Stimulated activated CD8-positive, alpha-beta memory T cell treated with anti-CD3 and anti-CD28 coated beads, Interleukin-7, amount 100 ng/mL, for 24 hours (primary cell): ENCODE results near the gene MYCN.
"Not testable (repeated sequence)": the region's sequence is repeated elsewhere in the genome, so short reads cannot be mapped to it uniquely, and the experiment has no call there.

ENCODE experiments used
- DNase-seq: peaks from one replicate; pipeline ENCODE4 v3.0.0-alpha.2; 2020; ENCODE audit warnings: low read depth

MYCN gene

DNA sequence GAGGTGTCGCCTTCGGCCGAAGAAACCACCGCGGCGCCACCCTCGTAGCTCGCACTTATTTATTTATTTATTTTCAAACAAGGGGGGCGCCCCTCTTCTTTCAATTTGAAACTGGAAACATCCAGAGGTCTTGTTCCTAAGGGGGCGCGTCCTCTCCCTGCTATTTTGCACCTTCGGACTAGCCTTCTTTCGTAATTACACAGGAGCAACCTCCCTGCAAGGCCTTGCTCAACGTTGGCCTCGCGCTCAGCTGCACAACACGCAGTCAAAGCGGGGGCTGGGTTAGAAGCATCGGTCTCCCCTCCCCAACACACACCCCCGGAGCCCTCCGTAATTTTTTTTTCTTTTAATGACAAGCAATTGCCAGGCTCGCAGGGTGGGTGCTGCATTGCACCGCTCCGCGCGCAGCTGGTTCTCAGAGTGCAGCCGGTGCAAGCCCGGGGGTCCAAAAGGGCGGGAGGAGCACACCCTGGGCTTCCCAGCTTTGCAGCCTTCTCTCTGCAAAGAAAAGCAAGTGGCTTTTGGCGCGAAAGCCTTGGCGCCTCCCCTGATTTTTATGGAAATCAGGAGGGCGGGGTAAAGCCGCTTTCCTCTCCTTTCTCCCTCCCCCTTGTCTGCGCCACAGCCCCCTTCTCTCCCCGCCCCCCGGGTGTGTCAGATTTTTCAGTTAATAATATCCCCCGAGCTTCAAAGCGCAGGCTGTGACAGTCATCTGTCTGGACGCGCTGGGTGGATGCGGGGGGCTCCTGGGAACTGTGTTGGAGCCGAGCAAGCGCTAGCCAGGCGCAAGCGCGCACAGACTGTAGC is at the start of gene MYCN:
MYCN (plus strand) TSS at position 697 of the 807 bp plus-strand sequence. CDS start 1,515 bp downstream, outside the sequence.
- DNase-seq = no peak

DNA sequence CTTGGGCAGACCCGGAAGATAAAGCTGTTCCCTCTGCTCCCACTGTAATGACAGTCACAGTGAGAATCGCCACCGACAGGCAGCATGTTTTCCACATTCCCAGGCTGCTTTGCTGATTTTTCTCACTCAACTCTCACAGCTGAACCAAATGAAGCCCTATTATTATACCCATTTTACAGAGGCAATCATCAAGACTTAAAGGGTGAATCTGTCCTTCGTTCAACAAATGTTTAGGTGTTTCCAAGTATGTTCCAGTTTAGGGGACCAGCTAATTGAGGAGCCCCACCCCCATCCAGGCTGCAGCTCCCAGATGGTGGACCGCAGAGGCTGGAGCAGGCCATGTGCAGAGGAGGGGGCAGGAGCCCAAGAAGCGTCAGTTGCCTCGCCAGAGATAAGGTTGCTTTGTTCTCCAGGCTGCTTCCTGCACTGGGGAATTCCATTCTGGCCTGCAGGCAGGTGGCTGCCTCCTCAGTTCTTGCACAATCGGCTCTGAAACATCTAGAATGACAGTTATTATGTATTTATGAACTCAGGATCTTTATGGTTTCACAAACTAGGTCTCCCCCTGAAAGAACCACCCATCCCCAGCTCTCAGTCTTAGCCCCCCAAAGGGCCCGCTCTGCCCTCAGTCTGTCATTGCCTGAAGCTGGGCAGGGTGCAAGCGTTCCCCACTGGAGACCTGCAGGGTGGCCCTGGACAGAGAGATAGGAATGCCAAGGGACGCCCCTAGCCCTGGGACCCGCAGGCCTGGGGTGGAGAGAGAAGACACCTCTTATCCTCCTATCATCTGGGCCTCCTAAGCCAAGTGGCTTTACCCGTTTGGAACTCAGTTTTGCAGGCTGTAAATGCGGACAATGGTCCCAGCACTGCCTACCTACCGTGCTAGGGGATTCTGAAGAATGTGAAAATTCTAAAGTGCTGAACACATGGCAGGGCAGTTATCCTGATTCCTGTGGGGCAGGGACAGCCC is 49.1 kb upstream of the MYCN start:
- no peak for DNase-seq

DNA sequence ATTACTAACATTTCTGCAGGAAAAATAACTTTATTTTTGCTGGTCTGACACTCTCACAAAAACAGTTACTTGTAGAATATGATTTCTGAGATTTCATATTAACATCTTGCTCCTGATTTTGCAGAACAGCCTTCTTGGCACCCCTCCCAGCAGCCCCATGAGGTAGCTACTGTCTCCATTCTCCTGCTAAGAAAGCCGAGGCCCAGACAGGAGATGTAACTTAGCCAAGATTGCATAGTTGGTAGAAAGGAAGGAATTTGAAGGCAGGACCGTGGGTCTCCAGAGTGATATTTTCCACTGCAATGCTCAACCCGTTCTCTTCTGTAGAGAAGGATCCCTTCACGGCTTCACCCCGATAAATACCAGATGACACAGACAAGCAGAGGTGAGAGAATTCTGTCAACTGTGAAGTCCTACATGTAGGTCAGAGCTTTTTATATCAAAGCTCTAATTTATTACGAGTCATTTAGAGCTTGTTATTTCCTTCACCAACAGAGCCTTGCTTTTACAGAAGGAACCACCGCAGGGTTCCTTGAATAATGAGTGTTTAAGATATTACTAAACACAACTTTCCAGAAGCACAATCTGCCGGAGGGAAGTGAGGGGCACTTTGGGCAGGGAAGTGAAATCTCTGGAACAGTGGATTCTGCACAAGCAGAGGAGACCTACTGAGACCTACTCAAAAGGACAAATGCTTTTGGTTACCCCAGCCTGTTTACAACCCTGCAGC is 48.0 kb upstream of the MYCN start:
- DNase-seq = no peak

DNA sequence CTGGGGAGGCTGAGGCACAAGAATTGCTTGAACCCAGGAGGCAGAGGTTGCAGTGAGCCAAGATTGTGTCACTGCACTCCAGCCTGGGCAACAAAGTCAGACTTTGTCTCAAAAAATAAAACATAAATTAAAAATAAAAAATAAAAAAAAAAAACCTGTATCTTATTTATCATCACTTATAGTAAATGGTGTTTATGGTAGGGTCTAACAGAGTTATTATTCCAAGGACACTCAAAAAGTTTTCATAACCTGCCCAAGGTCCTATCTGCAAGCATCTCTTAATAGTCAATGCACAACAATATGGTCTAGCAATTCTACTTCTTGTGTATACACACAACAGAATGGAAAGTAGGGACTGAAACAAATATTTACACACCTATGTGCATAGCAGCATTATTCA is 47.3 kb upstream of the MYCN start:
- DNase-seq = no peak

DNA sequence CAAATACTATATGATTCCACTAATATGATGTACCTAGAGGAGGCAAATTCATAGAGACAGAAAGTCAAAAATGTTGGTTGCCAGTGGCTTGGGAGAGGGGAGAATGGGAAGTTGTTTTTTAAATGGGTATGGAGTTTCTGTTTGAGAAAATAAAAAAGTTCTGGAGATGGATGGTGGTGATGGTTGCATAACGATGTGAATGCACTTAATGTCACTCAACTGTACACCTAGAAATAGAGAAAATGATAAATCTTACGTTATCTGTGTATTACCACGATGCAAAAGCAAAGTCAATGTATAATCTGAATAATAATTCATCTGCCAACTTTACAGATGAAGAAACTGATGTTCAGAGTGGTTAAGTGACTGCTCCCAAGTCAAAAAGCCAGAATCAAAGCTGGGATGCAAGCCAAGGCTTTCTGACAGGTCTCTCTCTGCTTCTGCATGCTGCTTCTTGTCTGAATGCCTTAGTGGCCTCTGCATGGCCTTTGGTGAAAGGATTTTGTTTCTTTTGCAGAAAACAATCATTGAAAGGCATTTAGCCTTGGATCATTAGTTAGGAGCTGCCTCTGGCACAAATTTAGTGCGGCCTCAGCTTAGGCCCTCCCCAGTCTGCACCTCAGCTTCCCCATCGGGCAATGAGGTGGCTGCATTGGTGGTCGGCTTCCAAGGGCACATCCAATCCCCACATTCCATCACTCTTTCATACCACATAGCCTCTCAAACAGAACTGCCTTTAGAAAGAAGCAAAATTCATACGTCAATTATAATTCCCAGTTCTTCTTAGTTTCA is 46.5 kb upstream of the MYCN start:
- DNase-seq = no peak

DNA sequence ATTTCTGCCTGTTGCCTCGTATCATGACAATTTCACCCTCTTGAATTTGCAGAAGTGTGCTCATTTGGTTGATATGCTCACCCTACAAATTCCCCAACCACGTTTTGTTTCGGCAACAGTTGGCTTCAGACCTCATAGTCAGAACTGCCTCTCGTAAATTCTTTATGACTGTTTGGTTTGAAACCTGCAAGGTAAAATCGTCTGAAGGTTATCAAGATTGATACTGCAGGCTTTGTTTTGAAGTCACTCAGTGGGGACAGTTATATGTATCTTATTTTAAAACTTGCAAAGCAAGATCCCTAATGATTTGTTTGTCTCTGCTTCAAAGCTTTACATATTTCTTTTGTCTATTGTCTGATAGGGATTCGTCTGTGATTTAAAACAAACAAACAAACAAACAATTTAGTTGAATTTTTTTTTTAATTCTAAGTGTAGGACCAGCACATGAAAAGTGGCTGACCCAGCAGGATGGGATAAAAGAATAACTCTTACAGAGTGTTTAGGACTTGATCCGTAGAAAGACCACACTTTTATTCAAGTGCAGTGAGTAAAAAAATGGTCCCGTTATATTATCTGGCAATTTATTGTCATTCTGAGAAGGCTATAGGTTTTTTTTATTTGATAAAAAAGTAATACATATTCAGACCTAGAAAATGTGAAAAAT is 45.7 kb upstream of the MYCN start:
- no peak for DNase-seq

DNA sequence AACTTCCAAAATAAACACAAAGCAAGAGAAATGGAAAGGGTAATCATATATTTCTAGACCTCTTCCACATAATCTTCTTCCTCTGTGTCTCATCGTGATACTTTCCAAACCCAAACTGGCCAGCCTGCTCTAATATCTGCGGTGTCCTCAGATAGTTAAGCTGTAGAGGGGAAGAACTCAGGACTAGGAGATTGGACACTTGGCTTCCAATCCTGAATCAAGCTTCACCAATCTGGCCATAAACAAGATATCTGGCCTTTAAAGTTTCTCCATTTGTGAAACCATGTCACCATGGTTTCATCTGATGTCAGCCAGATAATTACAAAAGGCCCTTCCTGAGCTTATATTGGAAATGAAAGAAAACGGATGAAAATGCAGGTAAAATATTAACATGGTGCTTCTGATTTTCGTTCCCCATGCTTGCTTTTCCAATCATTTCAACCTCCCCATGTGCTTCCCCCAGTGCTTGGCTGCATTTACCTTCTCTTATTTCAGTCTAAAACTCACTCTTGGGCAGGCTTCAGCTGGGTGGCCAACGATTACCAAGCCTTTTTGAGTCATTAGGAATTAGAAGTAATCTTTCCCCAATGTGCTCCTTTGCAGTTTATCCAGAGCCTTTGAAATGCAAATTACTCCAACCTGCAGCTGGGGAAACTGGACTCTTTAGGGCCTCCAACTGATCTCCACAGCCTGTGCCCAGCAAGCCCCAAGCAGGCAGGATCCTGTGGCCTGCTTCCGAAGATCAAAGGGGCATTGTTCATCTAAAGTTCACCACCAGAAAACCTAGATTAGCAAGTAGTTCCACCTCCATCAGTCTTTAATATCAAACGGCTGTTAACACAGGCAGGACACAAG is 44.5 kb upstream of the MYCN start:
- DNase-seq = no peak

DNA sequence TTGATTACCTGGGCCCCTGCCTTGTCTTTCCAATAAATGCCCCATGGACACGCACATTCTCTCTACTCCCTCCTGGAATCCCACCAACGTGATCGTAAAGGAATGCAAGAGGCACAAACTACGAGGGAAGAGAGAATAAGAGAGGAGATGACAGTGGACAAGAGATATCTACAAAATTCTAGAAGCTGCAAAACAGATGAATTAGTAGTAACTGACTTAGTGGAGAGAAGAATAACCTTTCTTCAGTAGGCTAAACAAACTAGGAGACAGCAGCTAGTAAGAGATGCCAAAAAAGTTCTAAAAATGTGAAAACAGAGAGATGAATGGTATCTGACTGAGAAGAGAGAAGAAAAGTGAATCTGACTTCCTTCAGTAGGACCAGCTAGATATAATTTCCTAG is 43.5 kb upstream of the MYCN start:
- DNase-seq = no peak

DNA sequence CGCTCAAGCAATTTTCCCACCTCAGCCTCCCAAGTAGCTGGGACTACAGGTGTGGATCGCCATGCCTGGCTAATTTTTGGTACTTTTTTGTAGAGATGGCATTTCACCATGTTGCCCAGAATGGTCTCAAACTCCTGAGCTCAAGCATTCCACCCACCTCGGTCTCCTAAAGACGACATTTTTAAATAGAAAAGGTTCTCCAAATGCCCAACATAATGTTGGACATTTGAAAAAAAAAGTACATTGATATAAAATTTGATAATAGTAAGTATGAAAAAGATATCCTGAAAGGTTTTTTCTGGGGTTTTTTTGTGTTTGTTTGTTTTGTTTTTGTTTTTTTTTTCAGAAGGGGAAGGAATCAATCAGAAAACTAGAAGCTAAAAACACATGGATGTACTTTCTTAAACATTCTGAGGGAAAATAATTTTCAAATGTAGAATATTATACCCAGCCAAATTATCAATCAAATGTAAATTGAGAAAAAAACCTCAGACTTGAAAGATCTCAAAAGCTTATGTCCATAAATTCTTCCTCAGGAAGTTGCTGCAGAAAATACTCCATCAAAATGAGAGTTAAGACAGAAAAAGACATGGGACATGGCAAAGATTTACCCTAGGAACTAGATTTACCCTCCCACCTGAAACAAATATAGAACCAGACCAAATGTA is 42.8 kb upstream of the MYCN start:
- no peak for DNase-seq

DNA sequence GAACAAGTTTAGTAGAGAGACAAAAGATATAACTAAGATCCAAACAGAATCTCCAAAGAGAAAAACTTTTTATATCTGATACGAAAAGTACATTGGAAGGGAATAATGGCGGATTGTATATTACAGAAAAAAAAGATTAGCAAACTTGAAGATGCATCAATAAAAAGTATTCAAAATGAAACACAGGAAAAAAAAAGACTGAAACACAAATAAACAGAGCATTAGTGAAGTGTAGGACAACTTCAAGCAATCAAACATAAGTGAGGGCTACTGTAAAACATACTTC is 41.1 kb upstream of the MYCN start:
- DNase-seq = no peak

DNA sequence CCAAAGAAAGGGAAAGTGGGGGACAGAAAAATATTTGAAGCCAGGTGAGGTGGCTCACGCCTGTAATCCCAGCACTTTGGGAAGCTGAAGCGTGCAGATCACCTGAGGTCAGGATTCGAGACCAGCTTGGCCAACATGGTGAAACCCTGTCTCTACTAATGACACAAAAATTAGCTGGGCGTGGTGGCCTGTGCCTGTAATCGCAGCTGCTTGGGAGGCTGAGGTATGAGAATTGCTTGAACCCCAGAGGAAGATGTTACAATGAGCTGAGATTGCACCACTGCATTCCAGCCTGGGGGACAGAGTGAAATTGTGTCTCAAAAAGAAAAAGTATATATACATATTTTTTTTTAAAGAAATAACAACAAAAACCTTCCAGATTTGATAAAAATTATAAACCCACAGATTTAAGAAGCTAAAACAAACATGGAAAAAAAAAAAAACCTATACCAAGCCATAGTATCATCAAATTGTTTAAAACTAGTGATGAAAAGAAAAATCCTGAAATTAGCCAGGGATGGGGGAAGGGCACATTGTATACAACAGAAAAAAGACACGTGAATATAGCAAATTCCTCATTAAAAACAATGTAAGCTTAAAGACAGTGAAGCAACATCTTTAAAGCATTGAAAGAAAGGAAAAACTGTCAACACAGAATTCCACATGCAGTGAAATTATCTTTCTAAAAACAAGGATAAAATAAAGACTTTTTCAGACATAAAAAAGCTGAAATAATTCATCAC is 40.4 kb upstream of the MYCN start:
- DNase-seq = no peak

DNA sequence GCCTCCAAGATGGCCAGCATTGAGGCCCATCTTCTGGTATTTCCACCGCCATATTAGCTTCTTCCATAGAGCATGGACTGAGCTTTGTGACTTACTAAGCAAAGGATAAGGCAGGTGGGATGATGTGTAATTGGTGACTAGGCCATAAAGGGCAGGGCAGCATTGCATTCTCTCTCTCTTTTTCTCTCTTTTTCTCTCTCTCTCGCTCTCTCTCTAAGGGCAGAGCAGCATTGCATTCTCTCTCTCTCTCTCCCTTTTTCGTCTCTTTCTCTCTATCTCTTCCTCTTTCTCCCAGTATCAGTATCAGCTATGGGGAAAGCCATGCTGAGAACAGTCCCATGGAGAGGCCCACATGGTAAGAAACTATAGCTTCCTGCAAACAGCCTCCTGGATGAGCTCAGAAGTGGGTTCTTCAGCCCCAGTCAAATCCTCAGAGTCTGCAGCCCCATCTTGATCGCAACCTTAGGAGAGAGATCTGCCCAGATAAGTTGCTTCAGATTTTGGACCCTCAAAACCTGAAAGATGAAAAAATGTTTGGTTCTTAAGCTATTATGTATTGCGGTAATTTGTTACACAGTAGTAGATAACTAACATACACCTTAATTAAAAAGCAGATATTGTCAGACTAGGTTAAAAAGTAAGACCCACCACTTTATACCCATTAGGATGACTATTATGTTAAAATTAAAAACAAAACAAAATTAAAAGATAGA is 39.1 kb upstream of the MYCN start:
- no peak for DNase-seq

DNA sequence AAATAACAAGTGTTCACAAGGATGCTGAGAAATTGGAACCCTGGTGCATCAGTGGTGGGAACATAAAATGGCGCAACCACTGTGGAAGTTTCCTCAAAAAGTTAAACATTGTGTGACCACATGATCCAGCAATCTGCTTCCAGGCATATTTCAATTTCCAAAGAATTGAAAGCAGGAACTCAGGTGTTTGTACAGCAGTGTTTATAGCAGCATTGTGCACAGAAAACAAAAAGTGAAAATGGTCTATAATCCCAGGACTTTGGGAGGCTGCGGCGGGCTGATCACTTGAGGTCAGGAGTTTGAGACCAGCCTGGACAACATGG is 38.6 kb upstream of the MYCN start:
- no peak for DNase-seq

DNA sequence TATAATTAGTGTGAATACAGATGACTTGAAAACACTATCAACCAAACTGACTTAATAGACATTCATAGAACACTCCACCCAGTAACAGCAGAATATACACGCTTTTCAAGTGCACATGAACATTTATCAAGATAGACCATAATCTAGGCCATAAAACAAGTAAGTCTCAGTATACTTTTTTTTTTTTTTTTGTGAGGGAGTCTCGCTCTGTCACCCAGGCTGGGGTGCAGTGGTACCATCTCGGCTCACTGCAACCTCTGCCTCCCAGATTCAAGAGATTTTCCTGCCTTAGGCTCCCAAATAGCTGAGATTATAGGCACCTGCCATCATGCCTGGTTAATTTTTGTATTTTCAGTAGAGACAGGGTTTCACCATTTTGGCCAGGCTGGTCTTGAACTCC is 36.4 kb upstream of the MYCN start:
- not testable (repeated sequence) for DNase-seq

DNA sequence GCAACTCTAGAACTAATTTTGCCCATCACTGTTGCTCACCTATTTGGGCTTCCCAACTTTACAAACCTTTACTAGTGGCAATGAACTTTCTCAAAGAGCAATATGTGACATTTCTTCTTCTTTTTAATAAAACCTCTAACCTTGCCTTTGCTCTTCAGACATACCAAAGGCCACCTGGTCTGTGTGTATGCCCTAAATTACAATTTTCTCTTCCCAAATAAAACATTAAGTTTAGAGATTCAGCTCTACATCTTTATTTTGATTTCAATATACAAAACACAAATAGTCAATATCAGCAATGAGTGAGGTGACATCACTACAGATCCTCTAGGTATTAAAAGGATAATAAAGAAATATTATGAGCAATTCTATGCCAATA is 35.1 kb upstream of the MYCN start:
- no peak for DNase-seq

DNA sequence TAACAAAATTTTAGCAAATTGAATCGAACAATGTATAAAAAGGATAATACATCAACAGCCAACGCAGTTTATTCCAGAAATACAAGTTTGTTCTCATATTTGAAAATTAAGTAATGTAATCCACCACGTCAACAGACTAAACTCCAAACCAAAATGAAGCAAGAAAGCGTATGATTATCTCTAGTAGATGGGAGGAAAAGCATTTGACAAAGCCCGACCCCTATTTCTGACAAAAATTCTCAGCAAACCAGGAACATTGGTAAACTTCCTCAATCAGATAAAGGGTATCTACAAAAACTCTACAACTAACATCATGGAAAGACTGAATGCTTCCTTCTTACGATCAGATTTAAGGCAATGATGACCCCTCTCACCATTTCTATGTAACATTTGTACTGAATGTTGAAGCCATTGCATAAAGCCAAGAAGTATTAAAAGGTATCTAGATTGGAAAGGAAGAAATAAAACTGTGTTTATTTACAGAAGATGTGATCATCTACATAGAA is 34.3 kb upstream of the MYCN start:
- no peak for DNase-seq

DNA sequence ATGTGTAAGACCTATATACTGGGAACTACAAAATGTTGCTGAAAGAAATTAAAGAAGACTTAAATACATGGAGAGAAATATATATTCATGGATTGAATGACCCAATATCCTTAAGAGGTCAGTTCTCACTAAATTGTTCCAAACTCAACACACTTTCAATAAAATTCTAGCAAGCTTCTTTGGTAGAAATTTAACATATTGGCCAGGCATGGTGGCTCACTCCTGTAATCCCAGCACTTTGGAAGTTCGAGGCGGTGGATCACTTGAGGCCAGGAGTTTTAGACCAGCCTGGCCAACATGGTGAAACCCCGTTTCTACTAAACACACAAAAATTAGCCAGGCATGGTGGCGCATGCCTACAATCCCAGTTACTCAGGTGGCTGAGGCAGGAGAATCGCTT is 33.6 kb upstream of the MYCN start:
- no peak for DNase-seq
